Smooth muscle cell (in vitro differentiated cells): ENCODE measurements around the gene BLOC1S1. TPM values are rescaled to one million over a fixed set of nuclear protein-coding genes. Genes with fewer than 3 reads are reported as not detected.

ENCODE experiments used
- DNase-seq: peaks from one replicate; lab custom pipeline; 2025; ENCODE audit not compliant: unreplicated experiment; lab: John Stamatoyannopoulos, UW
- H2AFZ ChIP-seq: fragments of 200-600 bp; sonication (generic); 2 replicates; pipeline ENCODE4 v1.6.0; 2016; ENCODE audit warnings: antibody characterized with exemption, low read depth, mild to moderate bottlenecking
- H3F3A ChIP-seq: fragments of 200-600 bp; sonication (generic); 2 replicates; pipeline ENCODE4 v1.6.0; 2017; ENCODE audit warnings: antibody characterized with exemption, low read depth
- H3K27ac ChIP-seq: fragments of 200-600 bp; sonication (generic); 2 replicates; pipeline ENCODE4 v1.5.1; 2016; ENCODE audit warnings: low read depth, mild to moderate bottlenecking
- H3K27me3 ChIP-seq: fragments of 200-600 bp; sonication (generic); 2 replicates; pipeline ENCODE4 v1.6.1; 2016; ENCODE audit warnings: low read depth, mild to moderate bottlenecking
- H3K36me3 ChIP-seq: fragments of 200-600 bp; sonication (generic); 2 replicates; pipeline ENCODE4 v1.5.1; 2016; ENCODE audit warnings: low read depth
- H3K4me1 ChIP-seq: fragments of 200-600 bp; sonication (generic); 2 replicates; pipeline ENCODE4 v1.5.1; 2016; ENCODE audit warnings: low read depth
- H3K4me2 ChIP-seq: fragments of 200-600 bp; sonication (generic); 2 replicates; pipeline ENCODE4 v1.6.0; 2016; ENCODE audit warnings: mild to moderate bottlenecking
- H3K4me3 ChIP-seq: fragments of 200-600 bp; sonication (generic); 2 replicates; pipeline ENCODE4 v1.5.1; 2016; ENCODE audit warnings: mild to moderate bottlenecking
- H3K79me2 ChIP-seq: fragments of 200-600 bp; sonication (generic); 2 replicates; pipeline ENCODE4 v1.6.0; 2016; ENCODE audit warnings: low read depth, mild to moderate bottlenecking
- H3K9ac ChIP-seq: fragments of 200-600 bp; sonication (generic); 2 replicates; pipeline ENCODE4 v1.6.0; 2016; ENCODE audit warnings: low read depth
- H3K9me3 ChIP-seq: fragments of 200-600 bp; sonication (generic); replicated peaks from 2 replicates; pipeline ENCODE4 v1.5.1; 2016; ENCODE audit warnings: low read depth
- H4K20me1 ChIP-seq: fragments of 200-600 bp; sonication (generic); 2 replicates; pipeline ENCODE4 v1.6.0; 2016; ENCODE audit warnings: low read depth
- CTCF ChIP-seq: fragments of 200-600 bp; sonication (generic); IDR thresholded peaks from 2 replicates; pipeline ENCODE4 v1.5.1; 2017; ENCODE audit warnings: borderline replicate concordance, mild to moderate bottlenecking, antibody characterized with exemption; ENCODE audit not compliant: insufficient read depth, poor library complexity, severe bottlenecking
- WGBS: methylation state at CpG from one replicate; pipeline ENCODE4 v1.1.7; 2016; ENCODE audit warnings: low lambda C conversion rate; 5-methylcytosine and 5-hydroxymethylcytosine counted together
- polyA plus RNA-seq: library from polyadenylated mRNA; unstranded; fragments of >200 nt; fragmentation: Nextera tagmentation; extraction: Ambion mirVana; gene quantifications from 2 replicates; pipeline ENCODE4 v1.2.1, GENCODE V29; 2016
- total RNA-seq: library from RNA; depleted of rRNA; stranded (reverse); fragments of >200 nt; gene quantifications from 2 replicates; pipeline ENCODE4 v1.2.3, GENCODE V29; 2014

Gene BLOC1S1
- total and polyA plus RNA-seq, 2 experiments from 2014 or later: 146 to 150 TPM

- no peaks in the 10 kb centered on the region for H4K20me1 ChIP-seq
- H2AFZ ChIP-seq: no peak overlapping the region
- peaks cover 3% of the 10 kb centered on the region for H3K4me1 ChIP-seq
- H3K9me3 ChIP-seq: no peaks in the 10 kb centered on the region
- H3K4me3 ChIP-seq: no peak overlapping the region
- H3K27ac ChIP-seq: no peak overlapping the region
- H3K36me3 ChIP-seq: no peaks in the 10 kb centered on the region
- no peaks in the 10 kb centered on the region for H3F3A ChIP-seq
- TF ChIP-seq CTCF: no peak
- no peak for DNase-seq
- H3K9ac ChIP-seq: no peak overlapping the region
- H3K79me2 ChIP-seq: no peaks in the 10 kb centered on the region
- H3K4me2 ChIP-seq: no peak overlapping the region
- H3K27me3 ChIP-seq: peaks cover 14% of the 10 kb centered on the region
- 94% methylated on average over 8 of the region's 8 CpGs for WGBS
Measured at GRCh38 chr12:55702861-55703260, 13.0 kb upstream of the BLOC1S1 start.

GRCh38 chr12:55703288-55703687 is 12.6 kb upstream of the BLOC1S1 start:
- Histone ChIP-seq H2AFZ (no peak overlapping the region), H3K4me3 (no peak overlapping the region), H3K79me2 (no peaks in the 10 kb centered on the region), H3K9ac (no peak overlapping the region), H3K36me3 (no peaks in the 10 kb centered on the region), H4K20me1 (no peaks in the 10 kb centered on the region), H3K27me3 (peaks cover 18% of the 10 kb centered on the region), H3F3A (no peaks in the 10 kb centered on the region), H3K9me3 (no peaks in the 10 kb centered on the region), H3K27ac (no peak overlapping the region), H3K4me1 (peaks cover 3% of the 10 kb centered on the region), H3K4me2 (no peak overlapping the region)
- no peak for DNase-seq
- no peak for TF ChIP-seq CTCF
- WGBS: 98% methylated on average over 2 of the region's 2 CpGs

- H3K9me3 ChIP-seq: no peaks in the 10 kb centered on the region
- no peak overlapping the region for H3K4me2 ChIP-seq
- no peak overlapping the region for H3K9ac ChIP-seq
- no peaks in the 10 kb centered on the region for H4K20me1 ChIP-seq
- no peak for TF ChIP-seq CTCF
- no peaks in the 10 kb centered on the region for H3F3A ChIP-seq
- H3K27ac ChIP-seq: no peak overlapping the region
- WGBS: 89% methylated on average over 6 of the region's 6 CpGs
- no peaks in the 10 kb centered on the region for H3K79me2 ChIP-seq
- H3K27me3 ChIP-seq: peaks cover 26% of the 10 kb centered on the region
- H3K4me3 ChIP-seq: no peak overlapping the region
- no peak for DNase-seq
- H3K36me3 ChIP-seq: no peaks in the 10 kb centered on the region
- H2AFZ ChIP-seq: no peak overlapping the region
- peaks cover 3% of the 10 kb centered on the region for H3K4me1 ChIP-seq
Measured at GRCh38 chr12:55703901-55704761, 11.7 kb upstream of the BLOC1S1 start.
